ENCODE data around the gene PWWP2B.

The PWWP2B gene

DNA sequence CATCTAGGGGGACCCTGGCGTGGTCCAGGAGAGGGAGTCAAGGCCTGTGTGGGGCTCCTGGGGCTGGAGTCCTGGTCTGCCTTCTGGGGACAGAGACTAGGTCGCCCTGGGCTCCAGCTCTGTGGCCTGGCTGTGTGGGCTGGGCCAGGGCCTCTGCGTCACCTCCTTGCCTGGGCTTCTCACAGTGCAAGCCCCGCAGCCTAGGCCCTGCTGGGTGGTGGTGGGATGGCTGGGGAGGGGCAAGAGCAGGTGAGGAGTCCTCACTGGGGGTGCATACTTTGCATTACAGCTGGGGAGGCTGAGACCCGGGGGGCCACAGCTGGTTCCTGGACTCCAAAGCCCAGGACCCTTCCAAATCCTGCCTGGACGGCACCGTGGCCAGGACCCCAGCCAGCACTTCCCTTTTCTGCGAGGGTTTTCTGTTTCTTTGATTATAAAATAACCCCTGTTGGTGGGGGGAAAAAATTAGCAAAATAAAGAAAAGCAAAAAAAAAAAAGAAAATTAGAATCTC is 23.5 kb downstream of the PWWP2B start:
- DNase-seq (ENCODE audit: low read depth) = no peak

DNA sequence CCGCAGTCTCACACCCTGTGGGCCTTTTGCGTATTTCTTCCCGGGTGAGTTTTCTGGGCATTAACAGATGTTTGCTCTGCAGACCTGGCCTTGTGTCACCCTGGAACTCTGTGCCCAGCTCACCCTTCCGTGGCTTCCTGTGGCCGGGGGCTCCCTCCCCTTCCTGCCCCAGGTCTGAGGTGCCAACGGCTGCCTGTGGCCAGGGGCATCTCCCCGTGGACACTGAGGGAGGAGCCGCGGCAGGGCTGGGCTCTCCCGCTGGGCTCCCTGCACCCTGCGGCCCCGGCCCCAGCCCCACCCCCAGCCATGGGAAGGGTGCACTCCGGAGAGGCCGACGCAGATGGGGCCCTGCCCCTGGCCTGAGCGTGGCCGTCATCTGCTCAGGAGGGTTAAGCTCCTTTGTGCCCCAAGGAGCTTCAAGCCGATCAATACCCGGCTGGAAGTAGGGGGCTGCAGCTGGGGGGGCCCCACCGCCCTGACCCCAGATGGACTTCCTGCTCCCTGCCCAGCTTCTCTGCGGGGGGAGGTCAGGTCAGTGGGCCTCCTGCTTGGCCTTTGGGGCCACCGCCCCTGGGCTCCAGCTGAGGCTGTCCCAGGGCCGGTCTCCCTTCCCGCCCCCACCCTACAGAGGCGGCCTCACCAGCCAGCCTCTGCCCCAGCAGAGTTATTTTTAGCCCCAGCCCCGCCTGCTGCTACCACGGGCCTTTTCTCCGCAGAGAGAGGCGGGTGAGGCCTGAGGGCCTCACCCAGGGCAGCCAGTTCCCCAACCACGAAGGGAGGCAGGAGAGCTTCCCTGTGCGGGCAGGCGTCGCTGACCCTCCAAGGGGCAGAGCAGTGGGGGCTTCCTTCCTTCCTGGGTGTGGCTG is 24.2 kb downstream of the PWWP2B start:
- DNase-seq (ENCODE audit: low read depth) = no peak

DNA sequence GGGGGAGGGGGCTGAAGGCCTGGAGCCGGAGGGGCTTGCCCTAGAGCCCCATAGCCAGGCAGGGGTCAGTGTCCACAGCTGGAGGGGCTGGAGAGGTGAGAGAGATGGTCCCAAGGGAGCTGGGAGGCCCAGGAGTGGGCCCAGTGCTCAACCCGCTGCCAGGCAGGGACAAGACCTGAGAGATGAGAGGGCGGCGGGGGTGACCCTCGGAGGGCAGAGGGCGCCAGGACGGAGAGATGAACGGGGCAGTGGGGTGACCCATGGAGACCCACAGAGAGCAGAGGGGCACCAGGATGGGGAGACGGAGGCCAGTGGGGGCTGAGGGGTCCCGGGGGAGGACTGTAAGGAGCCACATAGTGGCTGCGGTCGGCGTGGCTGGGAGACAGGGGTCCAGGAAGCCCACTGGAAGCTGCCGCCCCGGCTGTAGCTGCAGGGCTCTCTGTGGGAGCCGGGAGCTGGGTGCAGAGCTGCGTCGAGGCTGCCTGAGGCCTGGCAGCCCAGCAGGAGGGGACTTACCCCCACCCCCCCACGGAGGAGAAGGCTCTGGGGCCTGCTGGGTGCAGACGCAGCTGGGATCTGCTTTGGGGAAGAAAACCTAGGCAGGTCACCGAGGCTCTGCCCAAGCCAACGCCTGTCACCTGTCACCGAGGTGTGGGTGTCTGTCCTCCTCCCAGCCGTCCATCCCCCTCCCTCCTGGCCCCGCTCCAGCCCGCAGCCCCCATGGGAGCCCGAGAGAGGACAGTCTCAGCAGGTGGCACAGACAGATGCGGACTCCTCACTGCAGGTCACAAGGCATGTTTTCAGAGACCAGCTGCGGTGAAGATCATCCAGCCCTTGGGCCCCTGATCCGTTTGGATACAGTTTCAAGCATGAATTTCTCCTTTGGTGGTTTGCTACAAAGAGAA is 25.1 kb downstream of the PWWP2B start:
- no peak for DNase-seq (ENCODE audit: low read depth)

DNA sequence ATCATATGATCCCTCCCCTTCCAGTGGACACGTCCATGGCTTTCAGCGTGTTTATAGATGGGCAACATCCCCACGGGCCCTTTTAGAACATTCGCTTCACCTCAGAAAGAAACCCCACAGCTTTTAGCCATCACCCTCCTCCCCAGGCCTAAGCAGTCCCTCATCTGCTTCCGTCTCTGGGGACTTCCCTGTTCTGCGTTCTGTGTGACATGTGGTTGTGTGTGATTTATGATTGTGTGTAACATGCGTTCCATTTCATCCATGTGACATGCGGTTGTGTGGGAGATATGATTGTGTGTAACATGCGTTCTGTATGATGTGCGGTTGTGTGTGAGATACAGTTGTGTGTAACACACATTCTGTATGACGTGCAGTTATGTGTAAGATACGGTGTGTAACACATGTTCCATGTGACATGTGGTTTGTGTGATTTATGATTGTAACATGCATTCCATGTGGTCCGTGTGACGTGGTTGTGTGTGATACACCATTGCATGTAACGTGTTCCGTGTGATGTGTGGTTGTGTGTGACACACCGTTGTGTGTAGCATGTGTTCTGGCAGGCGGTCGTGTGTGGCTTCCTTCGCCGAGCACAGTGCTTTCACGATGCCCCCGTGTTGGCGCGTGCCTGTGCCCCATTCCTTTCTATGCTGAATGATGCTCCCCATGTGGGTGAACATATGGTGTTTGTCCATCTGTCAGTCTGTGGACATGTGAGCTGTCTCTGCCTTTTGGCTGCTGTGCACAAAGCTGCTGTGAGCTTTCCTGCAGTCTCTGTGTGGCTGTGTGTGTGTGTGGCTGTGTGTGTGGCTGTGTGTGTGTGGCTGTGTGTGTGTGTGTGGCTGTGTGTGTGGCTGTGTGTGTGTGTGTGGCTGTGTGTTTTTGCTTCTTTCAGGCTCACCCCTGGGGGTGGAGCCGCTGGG is 26.2 kb downstream of the PWWP2B start:
- no peak for DNase-seq (ENCODE audit: low read depth)

DNA sequence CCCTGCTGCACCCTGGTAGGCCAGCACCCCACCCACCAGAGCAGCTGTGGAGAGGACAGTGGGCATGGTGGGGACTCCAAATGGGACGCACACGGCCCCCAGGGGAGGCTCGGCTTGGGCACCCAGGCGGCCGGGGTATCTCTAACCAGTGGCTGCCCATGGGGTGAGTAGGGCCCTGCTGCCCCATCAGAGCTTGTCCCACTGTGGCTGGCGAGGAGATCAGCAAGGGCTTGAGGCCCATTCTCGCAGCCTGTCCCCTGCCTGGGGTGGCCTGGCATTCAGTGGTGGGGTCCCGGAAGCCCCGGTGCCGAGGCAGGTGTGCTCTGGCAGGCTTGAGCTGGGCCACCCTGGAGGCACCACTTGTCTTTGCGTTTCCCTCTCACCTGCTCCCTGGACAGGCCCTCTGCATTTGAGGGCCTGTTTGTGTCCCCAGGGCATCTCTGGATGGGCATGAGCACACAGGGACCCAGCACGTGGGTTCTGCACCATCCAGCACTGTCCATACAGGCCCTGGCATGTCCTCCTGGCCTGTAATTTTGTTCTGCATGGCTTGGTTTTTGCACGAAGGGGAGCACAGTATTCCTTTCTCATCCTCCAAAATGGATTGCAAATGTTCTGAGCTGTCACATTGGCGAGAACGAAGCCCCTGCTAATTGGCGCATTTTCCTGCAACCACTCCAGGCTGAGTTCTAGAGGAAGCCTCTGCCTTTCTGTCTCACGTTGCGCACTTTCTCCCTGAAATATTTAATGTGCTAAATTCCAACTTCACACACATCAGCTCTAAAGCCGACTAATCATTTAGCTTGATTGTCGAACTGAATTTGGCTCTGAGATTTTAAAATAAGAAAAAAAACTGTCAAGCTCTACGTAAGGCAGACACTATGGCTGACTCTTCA is 27.2 kb downstream of the PWWP2B start:
- DNase-seq (ENCODE audit: low read depth) = no peak

DNA sequence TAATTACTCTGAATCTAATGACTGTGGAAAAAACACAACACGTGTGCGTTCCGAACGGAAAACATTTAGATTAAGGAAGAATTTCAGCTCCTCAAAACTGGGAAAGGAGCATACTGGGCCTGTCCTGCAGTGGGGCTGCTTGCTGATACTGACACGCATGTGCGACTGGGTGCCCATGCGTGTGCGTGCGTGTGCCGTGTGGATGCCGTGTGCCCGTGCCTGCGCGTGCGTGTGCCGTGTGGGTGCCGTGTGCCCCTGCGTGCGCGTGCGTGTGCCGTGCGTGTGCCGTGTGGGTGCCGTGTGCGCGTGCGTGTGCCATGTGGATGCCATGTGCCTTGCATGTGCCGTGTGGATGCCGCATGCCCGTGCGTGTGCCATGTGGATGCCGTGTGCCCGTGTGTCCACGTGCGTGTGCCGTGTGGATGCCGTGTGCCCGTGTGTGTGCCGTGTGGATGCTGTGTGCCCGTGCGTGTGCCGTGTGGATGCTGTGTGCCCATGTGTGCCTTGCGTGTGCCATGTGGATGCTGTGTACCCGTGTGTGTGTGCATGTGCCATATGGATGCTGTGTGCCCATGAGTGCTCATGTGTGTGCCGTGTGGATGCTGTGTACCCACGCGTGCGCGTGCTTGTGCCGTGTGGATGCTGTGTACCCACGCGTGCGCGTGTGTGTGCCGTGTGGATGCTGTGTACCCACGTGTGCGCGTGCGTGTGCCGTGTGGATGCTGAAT is 28.2 kb downstream of the PWWP2B start:
- no peak for DNase-seq (ENCODE audit: low read depth)

DNA sequence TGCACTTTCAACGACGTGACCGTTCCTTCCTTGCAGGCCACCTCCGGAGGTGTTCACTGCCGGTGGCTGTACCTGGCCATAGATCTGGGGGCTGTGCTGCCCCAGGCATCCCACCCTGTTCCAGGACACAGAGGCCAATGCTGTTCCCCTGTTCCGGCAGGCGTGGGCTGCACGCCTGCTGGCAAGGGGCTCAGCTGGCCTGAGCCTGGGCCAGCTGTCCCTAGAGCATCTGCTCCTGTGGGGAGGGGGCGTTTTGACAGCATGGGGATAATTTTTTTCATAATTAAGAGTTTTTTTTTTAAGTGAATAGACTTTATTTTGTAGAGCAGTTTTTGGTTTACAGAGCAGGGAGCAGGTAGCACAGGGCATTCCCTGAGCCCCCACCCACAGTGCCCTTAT is 28.8 kb downstream of the PWWP2B start:
- no peak for DNase-seq (ENCODE audit: low read depth)

DNA sequence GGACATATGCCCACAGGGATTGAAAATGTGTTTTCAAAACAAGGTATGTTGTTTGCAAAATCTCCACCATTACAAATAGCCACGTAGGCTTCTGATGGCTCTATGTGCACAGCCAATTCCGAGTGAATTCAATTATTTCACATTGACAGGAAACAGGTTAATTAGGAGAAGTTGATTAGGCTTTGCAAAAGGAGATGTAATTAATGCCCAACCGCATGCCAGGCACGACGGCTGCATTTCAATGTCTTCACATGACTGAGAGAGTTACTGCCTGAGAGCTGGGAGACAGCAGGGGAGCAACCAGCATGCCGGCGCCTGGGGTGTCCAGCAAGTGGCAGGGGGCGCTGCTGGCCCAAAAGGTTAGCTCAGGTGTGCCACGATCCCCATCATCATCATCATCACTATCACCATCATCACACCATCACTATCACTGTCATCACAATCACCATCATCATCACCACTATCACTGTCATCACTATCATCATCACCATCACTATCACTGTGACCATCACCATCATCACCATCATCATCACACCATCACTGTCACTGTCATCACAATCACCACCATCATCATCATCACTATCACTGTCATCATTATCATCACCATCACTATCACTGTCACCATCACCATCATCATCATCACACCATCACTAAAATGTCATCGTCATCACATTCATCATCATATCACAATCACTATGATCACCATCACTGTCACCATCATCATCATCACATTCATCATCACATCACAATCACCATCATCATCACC is 30.2 kb downstream of the PWWP2B start:
- DNase-seq (ENCODE audit: low read depth) = no peak

DNA sequence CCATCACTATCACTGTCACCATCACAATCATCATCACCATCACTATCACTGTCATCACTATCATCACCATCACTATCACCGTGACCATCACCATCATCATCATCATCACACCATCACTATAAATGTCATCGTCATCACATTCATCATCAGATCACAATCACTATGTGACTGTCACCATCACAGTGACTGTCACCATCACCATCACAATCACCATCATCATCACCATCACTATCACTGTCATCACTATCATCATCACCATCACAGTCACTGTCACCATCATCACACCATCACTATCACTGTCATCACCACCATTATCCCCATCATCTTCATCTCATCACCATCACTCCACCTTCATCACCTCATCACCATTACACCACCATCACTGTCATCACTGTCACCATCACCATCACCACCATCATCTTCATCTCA is 31.0 kb downstream of the PWWP2B start:
- DNase-seq (ENCODE audit: low read depth) = no peak

DNA sequence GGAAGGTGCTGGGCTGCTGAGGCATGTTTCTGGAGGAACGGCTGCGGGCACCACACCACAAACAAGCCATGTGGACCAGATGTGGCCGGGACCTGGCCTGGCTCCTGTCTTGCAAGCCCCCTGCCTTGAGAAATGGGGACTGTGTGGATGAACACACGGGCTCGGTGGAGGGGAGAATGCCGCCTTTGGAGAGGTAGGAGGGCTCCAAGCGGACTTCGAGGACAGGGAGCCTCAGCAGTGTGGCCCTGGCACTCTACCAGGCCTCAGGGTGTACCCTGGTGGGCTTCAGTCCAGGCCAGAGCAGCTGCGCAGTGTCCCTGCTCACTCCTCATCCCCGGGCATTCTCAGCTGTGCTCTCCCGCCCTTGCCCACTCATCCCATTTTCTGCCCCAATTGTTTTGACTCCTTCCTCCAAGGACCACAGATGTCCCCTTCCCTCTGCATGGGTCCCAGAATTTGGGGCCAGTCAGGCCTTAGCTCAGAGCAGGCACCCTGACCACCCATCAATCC is 31.5 kb downstream of the PWWP2B start:
- DNase-seq (ENCODE audit: low read depth) = no peak

DNA sequence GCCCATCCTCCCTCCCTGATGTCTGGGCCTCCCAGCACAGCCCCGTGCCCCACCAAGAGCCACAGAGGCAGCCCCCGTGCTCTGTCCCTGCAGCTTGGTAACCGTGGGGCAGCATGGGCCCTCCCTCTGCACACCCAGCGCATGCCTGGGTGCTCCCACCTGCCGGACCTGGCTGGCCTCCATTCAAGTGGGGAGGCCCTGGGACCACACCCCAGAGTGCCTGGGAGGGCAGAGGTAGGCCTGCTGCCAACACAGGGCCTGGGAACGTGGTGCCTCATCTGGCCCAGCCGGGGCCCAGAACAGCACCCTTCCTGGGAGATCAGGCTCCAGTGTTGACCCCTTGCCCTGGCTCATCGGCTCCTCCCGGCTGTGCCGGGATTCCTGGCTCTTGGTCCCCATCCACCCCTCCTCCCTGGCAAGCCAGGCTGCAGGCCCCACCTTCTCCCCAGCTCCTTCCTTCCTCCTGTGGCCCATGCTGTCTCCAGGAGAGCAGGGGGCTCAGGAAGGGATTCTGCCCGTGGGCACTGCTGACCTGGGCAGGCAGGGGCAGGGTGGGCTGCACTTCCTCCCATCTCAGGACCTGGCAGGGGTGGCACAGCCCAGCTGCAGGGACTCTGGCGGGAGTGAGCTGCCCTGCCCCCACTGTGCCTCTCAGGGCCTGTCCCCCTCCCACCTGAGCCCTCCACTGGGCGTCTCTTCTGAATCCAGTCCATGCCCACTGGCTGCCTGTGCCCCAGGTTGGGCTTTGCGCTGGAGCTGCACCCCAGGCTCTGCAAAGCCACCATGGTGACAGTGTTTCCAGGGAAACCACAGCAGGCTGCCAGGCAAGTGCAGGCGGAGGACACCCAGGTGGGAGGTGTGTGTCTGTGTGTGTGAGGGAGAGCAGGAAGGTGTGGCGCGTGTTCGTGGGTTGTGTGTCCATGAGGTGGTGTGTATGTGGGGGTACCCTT is 32.6 kb downstream of the PWWP2B start:
- DNase-seq (ENCODE audit: low read depth) = no peak

DNA sequence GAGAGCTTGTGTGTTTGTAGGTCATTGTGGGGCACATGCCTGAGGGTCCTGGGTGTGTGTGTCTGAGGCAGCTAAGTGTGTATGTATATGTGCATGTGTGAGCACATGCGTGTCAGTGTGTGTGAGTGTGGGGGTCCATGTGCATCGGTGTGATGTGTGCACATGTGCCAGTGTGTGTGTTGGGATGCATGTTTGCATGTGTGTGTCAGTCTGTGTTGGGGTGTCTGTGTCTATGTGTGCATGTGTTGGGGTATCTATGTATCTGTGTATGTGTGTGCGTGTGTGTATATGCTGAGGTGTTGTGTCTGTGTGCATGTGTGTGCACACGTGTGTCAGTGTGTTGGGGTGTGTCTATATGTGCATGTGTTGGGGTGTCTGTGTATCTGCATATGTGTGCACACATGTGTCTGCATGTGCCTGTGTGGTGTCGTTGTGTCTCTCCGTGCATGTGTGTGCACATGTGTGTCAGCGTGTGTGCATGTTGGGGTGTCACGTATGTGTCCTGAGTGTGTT is 33.3 kb downstream of the PWWP2B start:
- DNase-seq (ENCODE audit: low read depth) = no peak

DNA sequence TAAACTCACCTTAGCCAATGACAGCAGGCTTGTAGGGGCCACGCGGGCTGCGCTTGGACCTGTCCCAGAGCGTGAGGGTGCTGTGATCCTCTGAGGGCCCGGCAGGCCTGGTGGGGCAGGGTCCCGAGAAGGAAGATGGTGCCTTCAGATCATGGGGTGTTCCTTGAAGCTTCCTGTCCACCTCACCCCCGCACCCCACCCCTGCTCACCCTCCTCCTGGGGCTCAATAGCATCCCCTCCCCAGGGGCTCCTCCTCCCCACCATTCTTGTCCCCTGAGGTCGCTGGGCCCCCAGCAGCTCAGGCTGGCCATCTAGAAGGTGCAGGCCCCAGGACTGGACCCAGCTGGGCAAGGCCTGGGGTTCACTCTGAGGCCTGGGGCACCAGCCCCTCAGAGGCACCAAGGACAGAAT is 33.9 kb downstream of the PWWP2B start:
- no peak for DNase-seq (ENCODE audit: low read depth)

DNA sequence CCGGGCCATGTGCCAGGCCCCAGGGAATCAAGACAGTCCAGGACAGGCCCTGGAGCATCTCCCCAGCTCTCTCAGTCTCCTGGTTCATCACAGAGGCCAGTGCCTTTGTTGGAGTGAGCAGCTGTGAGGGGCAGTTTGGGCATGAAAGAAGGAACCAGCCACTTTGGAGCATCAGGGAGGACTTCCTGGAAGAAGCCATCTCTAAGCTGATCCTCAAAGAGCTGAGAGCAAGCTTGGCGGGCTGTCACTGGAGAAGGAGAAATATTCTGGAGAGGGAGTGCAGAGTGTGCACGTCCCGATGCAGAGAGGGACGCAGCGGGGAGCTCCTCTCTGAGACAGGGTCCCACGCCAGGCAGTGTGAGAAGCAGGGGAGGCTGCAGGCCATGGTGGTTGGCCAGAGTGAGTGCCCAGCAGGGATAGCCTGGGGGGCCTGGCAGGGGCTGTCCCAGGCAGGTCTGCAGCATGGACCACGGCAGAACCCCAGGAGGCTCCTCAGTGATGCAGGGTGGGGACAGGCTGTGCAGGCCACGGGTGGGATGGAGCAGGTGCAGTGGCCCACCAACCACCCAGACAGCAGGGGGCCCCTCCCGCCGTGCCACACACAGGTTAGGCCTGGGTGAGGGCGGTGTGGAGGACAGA is 34.7 kb downstream of the PWWP2B start:
- no peak for DNase-seq (ENCODE audit: low read depth)

DNA sequence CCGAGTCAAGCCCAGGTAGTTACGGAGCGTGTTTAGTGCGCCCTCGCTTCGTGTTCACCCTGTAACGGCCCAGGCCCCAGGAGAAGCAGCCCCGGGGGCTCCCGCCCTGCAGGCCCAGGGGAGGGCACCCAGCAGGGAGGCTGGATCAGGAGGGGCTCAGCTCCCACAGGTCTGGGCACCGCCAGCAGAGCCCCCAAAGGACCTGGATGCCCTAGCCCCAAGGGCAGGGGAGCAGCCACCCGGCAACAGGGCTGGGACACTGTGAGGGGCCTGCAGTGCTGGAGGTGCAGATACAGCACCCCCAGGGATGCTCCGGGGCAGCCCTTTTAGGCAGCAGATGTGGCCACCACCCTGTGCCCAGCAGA is 35.2 kb downstream of the PWWP2B start:
- no peak for DNase-seq (ENCODE audit: low read depth)

DNA sequence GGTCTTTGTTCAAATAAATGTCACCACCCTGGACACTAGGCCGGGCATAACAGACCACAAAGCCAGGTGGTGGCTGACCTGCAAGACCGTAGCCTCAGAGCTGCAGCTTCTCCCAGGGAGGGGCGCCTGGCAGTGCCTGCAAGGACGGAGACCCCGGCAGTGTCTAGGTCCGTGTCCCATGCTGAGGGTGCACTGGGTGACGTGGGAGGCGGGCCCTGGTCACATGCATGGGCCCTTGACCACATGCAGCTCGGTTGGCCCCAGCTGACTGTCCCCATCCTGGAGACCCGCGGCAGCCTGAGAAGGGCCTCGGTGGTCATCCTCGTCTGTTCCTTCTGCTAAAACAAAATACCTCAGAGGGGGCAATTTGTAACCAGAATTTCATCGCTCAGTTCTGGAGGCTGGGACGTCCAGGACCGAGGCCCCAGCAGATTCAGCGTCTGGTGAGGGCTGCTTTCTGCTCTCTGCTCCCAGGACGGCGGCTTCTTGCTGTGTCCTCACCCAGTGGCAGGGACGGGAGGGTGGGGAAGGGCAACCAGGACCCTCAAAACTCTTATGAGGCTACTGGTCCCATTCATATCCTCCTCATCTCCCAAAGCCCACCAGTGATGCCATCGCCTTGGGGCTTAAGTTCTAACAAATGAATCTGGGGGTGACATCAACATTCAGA is 36.8 kb downstream of the PWWP2B start:
- DNase-seq (ENCODE audit: low read depth) = no peak
